DND-41 (cell line): Measurements from ENCODE around the gene CCDC40.

ENCODE experiments used
- CTCF ChIP-seq: IDR thresholded peaks from 2 replicates; pipeline ENCODE4 v1.5.1; 2012; ENCODE audit warnings: borderline replicate concordance, low read length, moderate library complexity, mild to moderate bottlenecking; ENCODE audit not compliant: poor library complexity, severe bottlenecking; ENCODE audit errors: extremely low read depth
- EZH2 ChIP-seq: IDR thresholded peaks from 3 replicates; pipeline ENCODE4 v1.6.1; 2012; ENCODE audit warnings: borderline replicate concordance, low read depth, mild to moderate bottlenecking, moderate library complexity, low read length, inconsistent platforms; ENCODE audit not compliant: severe bottlenecking

GRCh38 chr17:80025796-80026195, 10.6 kb upstream of the CCDC40 start:
- no peak for TF ChIP-seq CTCF
- TF ChIP-seq EZH2, result no peak
